Measurements from ENCODE around the gene CNTLN. TPM values are rescaled to one million over a fixed set of nuclear protein-coding genes. Genes with fewer than 3 reads are reported as not detected.
A peak's percentile ranks its signal among the peaks of the same experiment; 100 is the strongest.

The CNTLN gene
- 14.4 and 17.3 TPM in 2 replicates for total RNA-seq (2014; rRNA removed; shearing (Covaris generic))

- DNase-seq: peak; percentile 96 to 97
- Histone ChIP-seq H3K4me1 (peaks cover 4% of the 10 kb centered on the region; the same call in 1 of the 2 replicates), H3K27me3 (no peaks in the 10 kb centered on the region), H3K36me3 (no peaks in the 10 kb centered on the region), H3K4me3 (peak within 1 kb of the TSS; percentile 90), H3K9me3 (replicated peaks) (no peaks in the 10 kb centered on the region), H3K27ac (peak within 1 kb of the TSS; percentile 98)
Measured at GRCh38 chr9:17134396-17135294, at the start of gene CNTLN. Gene CNTLN, plus strand, starts transcription at chr9:17135040. Its CDS starts 26 bp downstream, at chr9:17135066.

- no peak for DNase-seq
- no peaks in the 10 kb centered on the region for H3K27me3 ChIP-seq
- no peaks in the 10 kb centered on the region for H3K36me3 ChIP-seq
- H3K9me3 ChIP-seq (replicated peaks): no peaks in the 10 kb centered on the region
- no peak overlapping the region for H3K4me3 ChIP-seq
- no peak overlapping the region for H3K27ac ChIP-seq
- no peaks in the 10 kb centered on the region for H3K4me1 ChIP-seq
Measured at GRCh38 chr9:17088566-17088965, 46.3 kb upstream of the CNTLN start.

- no peak overlapping the region for H3K27ac ChIP-seq
- no peak for DNase-seq
- no peak overlapping the region for H3K4me3 ChIP-seq
- no peaks in the 10 kb centered on the region for H3K36me3 ChIP-seq
- H3K9me3 ChIP-seq (replicated peaks): no peaks in the 10 kb centered on the region
- H3K27me3 ChIP-seq: no peaks in the 10 kb centered on the region
- H3K4me1 ChIP-seq: no peaks in the 10 kb centered on the region
Measured at GRCh38 chr9:17090041-17090440, 44.8 kb upstream of the CNTLN start.

GRCh38 chr9:17116400-17116837, 18.4 kb upstream of the CNTLN start:
- peak in 1 of 2 experiments; percentile 57 for DNase-seq
- no peaks in the 10 kb centered on the region for H3K9me3 ChIP-seq (replicated peaks)
- no peaks in the 10 kb centered on the region for H3K36me3 ChIP-seq
- H3K4me1 ChIP-seq: no peaks in the 10 kb centered on the region; the same call in 1 of the 2 replicates
- H3K27ac ChIP-seq: no peak overlapping the region
- H3K27me3 ChIP-seq: no peaks in the 10 kb centered on the region
- H3K4me3 ChIP-seq: no peak overlapping the region

GRCh38 chr9:17117372-17117771, 17.5 kb upstream of the CNTLN start:
- no peak overlapping the region for H3K27ac ChIP-seq
- no peak overlapping the region for H3K4me3 ChIP-seq
- H3K27me3 ChIP-seq: no peaks in the 10 kb centered on the region
- no peaks in the 10 kb centered on the region; the same call in 1 of the 2 replicates for H3K4me1 ChIP-seq
- H3K9me3 ChIP-seq (replicated peaks): no peaks in the 10 kb centered on the region
- DNase-seq: peak in 1 of 2 experiments; percentile 31
- H3K36me3 ChIP-seq: no peaks in the 10 kb centered on the region

- Histone ChIP-seq H3K27me3 (no peaks in the 10 kb centered on the region), H3K9me3 (replicated peaks) (no peaks in the 10 kb centered on the region), H3K4me1 (no peaks in the 10 kb centered on the region; the same call in 1 of the 2 replicates), H3K36me3 (no peaks in the 10 kb centered on the region), H3K27ac (no peak overlapping the region), H3K4me3 (no peak overlapping the region)
- no peak for DNase-seq
Measured at GRCh38 chr9:17120203-17120602, 14.6 kb upstream of the CNTLN start.

- Histone ChIP-seq H3K27me3 (no peaks in the 10 kb centered on the region), H3K4me3 (no peak overlapping the region), H3K4me1 (no peaks in the 10 kb centered on the region; the same call in 1 of the 2 replicates), H3K36me3 (no peaks in the 10 kb centered on the region), H3K9me3 (replicated peaks) (no peaks in the 10 kb centered on the region), H3K27ac (no peak overlapping the region)
- no peak for DNase-seq
Measured at GRCh38 chr9:17121264-17121663, 13.6 kb upstream of the CNTLN start.

GRCh38 chr9:17130291-17130690, 4.5 kb upstream of the CNTLN start:
- H3K27ac ChIP-seq: no peak overlapping the region
- no peaks in the 10 kb centered on the region for H3K9me3 ChIP-seq (replicated peaks)
- H3K4me3 ChIP-seq: no peak overlapping the region
- no peaks in the 10 kb centered on the region for H3K36me3 ChIP-seq
- peaks cover 4% of the 10 kb centered on the region; the same call in 1 of the 2 replicates for H3K4me1 ChIP-seq
- H3K27me3 ChIP-seq: no peaks in the 10 kb centered on the region
- DNase-seq: no peak

GRCh38 chr9:17130725-17131124, 4.1 kb upstream of the CNTLN start:
- no peak for DNase-seq
- Histone ChIP-seq H3K36me3 (no peaks in the 10 kb centered on the region), H3K4me1 (peaks cover 4% of the 10 kb centered on the region; the same call in 1 of the 2 replicates), H3K27ac (no peak overlapping the region), H3K27me3 (no peaks in the 10 kb centered on the region), H3K4me3 (no peak overlapping the region), H3K9me3 (replicated peaks) (no peaks in the 10 kb centered on the region)

GRCh38 chr9:17131494-17131893, 3.3 kb upstream of the CNTLN start:
- H3K27me3 ChIP-seq: no peaks in the 10 kb centered on the region
- H3K4me3 ChIP-seq: no peak overlapping the region
- no peaks in the 10 kb centered on the region for H3K36me3 ChIP-seq
- no peak overlapping the region for H3K27ac ChIP-seq
- H3K4me1 ChIP-seq: peaks cover 4% of the 10 kb centered on the region; the same call in 1 of the 2 replicates
- no peaks in the 10 kb centered on the region for H3K9me3 ChIP-seq (replicated peaks)
- no peak for DNase-seq

- peak overlapping the region; percentile 98 for H3K27ac ChIP-seq
- DNase-seq: peak; percentile 75 to 79
Measured at GRCh38 chr9:17135295-17136160, 688 bp downstream of the CNTLN start.

GRCh38 chr9:17137566-17137965, 2.7 kb downstream of the CNTLN start:
- peaks cover 4% of the 10 kb centered on the region; the same call in 1 of the 2 replicates for H3K4me1 ChIP-seq
- H3K9me3 ChIP-seq (replicated peaks): no peaks in the 10 kb centered on the region
- H3K27ac ChIP-seq: no peak overlapping the region
- no peak for DNase-seq
- no peak overlapping the region for H3K4me3 ChIP-seq
- no peaks in the 10 kb centered on the region; the same call in 1 of the 2 replicates for H3K36me3 ChIP-seq
- no peaks in the 10 kb centered on the region for H3K27me3 ChIP-seq

More at GRCh38 chr9:17135295-17136160, 688 bp downstream of the CNTLN start:
- H3K27me3 ChIP-seq: no peaks in the 10 kb centered on the region
- peak overlapping the region; percentile 90 for H3K4me3 ChIP-seq
- H3K4me1 ChIP-seq: peaks cover 4% of the 10 kb centered on the region; the same call in 1 of the 2 replicates
- no peaks in the 10 kb centered on the region; the same call in 1 of the 2 replicates for H3K36me3 ChIP-seq
- no peaks in the 10 kb centered on the region for H3K9me3 ChIP-seq (replicated peaks)

GRCh38 chr9:17138503-17138902, 3.7 kb downstream of the CNTLN start:
- no peaks in the 10 kb centered on the region for H3K27me3 ChIP-seq
- H3K36me3 ChIP-seq: peaks cover under 1% of the 10 kb centered on the region
- no peaks in the 10 kb centered on the region for H3K9me3 ChIP-seq (replicated peaks)
- H3K4me3 ChIP-seq: no peak overlapping the region
- peaks cover 4% of the 10 kb centered on the region; the same call in 1 of the 2 replicates for H3K4me1 ChIP-seq
- no peak overlapping the region for H3K27ac ChIP-seq
- DNase-seq: no peak

GRCh38 chr9:17140418-17140817, 5.6 kb downstream of the CNTLN start:
- H3K27ac ChIP-seq: no peak overlapping the region
- H3K27me3 ChIP-seq: no peaks in the 10 kb centered on the region
- H3K9me3 ChIP-seq (replicated peaks): no peaks in the 10 kb centered on the region
- H3K4me3 ChIP-seq: no peak overlapping the region
- peaks cover 16% of the 10 kb centered on the region for H3K36me3 ChIP-seq
- H3K4me1 ChIP-seq: no peaks in the 10 kb centered on the region
- DNase-seq: no peak
